HG02943 (cell line): Measurements from ENCODE around the gene SNAPC4.

ENCODE experiments used
- ATAC-seq: cut with Tn5 transposase; IDR thresholded peaks from one replicate; pipeline ENCODE4 v1.9.1; 2021; ENCODE audit warnings: mild to moderate bottlenecking, low read depth, moderate library complexity; ENCODE audit not compliant: unreplicated experiment

The SNAPC4 gene

GRCh38 chr9:136400038-136400834 lies at the start of gene SNAPC4:
SNAPC4 (minus strand) TSS chr9:136400170; CDS start chr9:136398428, 1,742 bp downstream.
- no peak for ATAC-seq

- no peak for ATAC-seq
Observed at GRCh38 chr9:136448655-136449054, 48.7 kb upstream of the SNAPC4 start.

GRCh38 chr9:136447173-136447778 lies 47.3 kb upstream of the SNAPC4 start:
- no peak for ATAC-seq

- no peak for ATAC-seq
Observed at GRCh38 chr9:136445799-136446198, 45.8 kb upstream of the SNAPC4 start.

GRCh38 chr9:136444102-136444501 lies 44.1 kb upstream of the SNAPC4 start:
- no peak for ATAC-seq

GRCh38 chr9:136443687-136444086 lies 43.7 kb upstream of the SNAPC4 start:
- no peak for ATAC-seq

GRCh38 chr9:136443087-136443486 lies 43.1 kb upstream of the SNAPC4 start:
- no peak for ATAC-seq

GRCh38 chr9:136442265-136442664 lies 42.3 kb upstream of the SNAPC4 start:
- ATAC-seq: no peak

GRCh38 chr9:136441681-136442245 lies 41.8 kb upstream of the SNAPC4 start:
- no peak for ATAC-seq

- no peak for ATAC-seq
Observed at GRCh38 chr9:136441191-136441680, 41.3 kb upstream of the SNAPC4 start.

DNA sequence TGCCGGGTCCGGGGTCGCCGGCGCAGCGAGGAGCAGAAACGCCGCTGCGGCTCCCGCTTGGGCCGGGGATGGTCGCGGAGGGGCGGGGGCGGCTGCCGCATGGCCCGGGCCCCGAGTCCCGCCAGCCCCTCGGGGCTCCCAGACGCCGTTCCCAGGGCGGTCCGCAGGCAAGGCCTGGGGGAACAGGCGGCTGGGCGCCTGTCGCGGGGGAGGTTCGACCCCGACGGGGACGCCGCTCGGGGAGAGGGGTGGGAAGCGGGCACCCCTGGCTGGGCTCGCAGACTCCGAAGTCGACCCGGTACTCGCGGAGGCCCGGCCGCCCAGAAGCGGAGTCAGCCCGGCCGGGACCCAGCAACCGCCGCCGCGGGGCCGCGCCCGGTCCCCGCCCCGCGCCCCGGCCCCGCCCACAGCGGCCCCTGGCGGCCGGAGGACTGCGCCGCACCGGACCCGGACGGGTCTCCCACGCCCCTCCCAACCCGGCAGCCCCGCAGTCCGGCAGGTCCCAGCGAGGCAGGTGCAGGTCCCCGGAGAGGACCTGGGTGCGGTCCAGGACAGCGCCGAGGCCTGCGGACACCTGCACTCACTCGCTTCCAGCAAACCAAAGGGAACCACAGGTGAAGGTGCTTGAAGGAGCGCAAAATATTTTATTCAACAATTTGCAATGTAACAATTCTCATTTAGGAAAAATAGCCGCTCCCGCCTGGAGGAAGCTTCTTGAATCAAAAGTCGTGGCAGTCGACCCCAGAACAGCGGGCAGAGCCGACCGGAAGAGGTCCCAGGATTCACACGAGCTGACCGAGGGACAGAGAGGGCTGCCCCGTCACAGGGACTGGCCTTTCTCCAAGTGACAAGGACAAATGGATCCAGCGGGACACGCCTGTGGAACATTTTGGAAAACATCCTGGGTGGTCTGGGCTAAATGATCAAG lies 39.8 kb upstream of the SNAPC4 start, which contains the start of gene INPP5E:
Gene INPP5E (minus strand): TSS at position 365 of the 928 bp plus-strand sequence. CDS start 426 bp downstream, outside the sequence.
- ATAC-seq: peak; percentile 53

- ATAC-seq: peak; percentile 28
Observed at GRCh38 chr9:136438548-136439480, 38.8 kb upstream of the SNAPC4 start.

- no peak for ATAC-seq
Observed at GRCh38 chr9:136437839-136438547, 38.0 kb upstream of the SNAPC4 start.

GRCh38 chr9:136437430-136437829 lies 37.5 kb upstream of the SNAPC4 start:
- ATAC-seq: no peak

GRCh38 chr9:136436055-136436634 lies 36.2 kb upstream of the SNAPC4 start:
- ATAC-seq: no peak

GRCh38 chr9:136434580-136435169 lies 34.7 kb upstream of the SNAPC4 start:
- no peak for ATAC-seq

GRCh38 chr9:136433849-136434579 lies 34.0 kb upstream of the SNAPC4 start:
- ATAC-seq: no peak
